Liver (tissue), 3 donors: ENCODE measurements around the gene PLCB1.

Source experiments
- CTCF ChIP-seq: fragments of 150-350 bp; IDR thresholded peaks from 2 replicates; pipeline ENCODE4 v1.5.1; 2017; ENCODE audit warnings: improper control_type of control experiment, low read depth, low read length; ENCODE audit not compliant: missing input control
- EGR1 ChIP-seq, 2 donors: IDR thresholded peaks; 2 replicates each; pipeline ENCODE4 v1.6.1; 2016 to 2018; ENCODE audit warnings: antibody characterized with exemption in 2 of 2, low read depth in 2 of 2
- GABPA ChIP-seq, 2 donors: IDR thresholded peaks in 1 of 2; conservative IDR thresholded peaks in 1 of 2; 2 replicates each; pipeline ENCODE4 v1.6.1; 2016; ENCODE audit warnings: antibody characterized with exemption in 2 of 2, mild to moderate bottlenecking in 1 of 2, moderate library complexity in 1 of 2
- RAD21 ChIP-seq, 2 donors: IDR thresholded peaks; 2 replicates each; pipeline ENCODE4 v1.6.1; 2016; ENCODE audit warnings: antibody characterized with exemption in 2 of 2, mild to moderate bottlenecking in 2 of 2
- SP1 ChIP-seq: IDR thresholded peaks from 2 replicates; pipeline ENCODE4 v1.6.1; 2018; ENCODE audit warnings: antibody characterized with exemption, mild to moderate bottlenecking
- YY1 ChIP-seq: IDR thresholded peaks from 2 replicates; pipeline ENCODE4 v1.6.1; 2016; ENCODE audit warnings: antibody characterized with exemption, mild to moderate bottlenecking
- donor health status: healthy.
- donor health status: healthy.

DNA sequence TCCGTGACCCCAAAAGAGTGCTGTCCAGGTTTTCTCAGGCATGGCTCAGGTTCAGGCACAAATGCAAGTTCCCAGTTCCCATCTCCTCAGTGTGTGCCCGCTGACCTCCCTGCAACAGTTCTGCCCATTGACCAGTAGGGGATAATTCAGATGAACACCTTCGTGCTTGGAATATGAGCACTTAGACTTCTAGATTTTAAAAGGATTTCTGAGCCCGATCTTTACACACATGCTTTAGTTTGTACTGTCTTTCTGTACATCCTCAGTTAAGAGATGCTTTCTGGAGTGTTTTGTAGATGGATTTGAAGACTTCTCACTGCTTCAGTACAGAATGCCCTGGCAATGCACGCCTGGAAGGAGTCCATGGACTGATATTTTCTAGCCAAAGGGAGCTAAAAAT, 697.2 kb downstream of the PLCB1 start:
- TF ChIP-seq RAD21 (IDR thresholded peaks at IDR 0.05) (no peak), YY1 (no peak), CTCF (no peak), SP1 (no peak), EGR1 (IDR thresholded peaks at IDR 0.05; ENCODE audit: low read depth in 2 of 2) (no peak), GABPA (IDR thresholded peaks at IDR 0.05 in 1 of 2, conservative IDR thresholded peaks at IDR 0.05 in 1 of 2) (no peak)
